Mucosa of rectum (tissue), 2 donors: Measurements from ENCODE around the gene RBM14.
"Not testable (repeated sequence)": the region's sequence is repeated elsewhere in the genome, so short reads cannot be mapped to it uniquely, and the experiment has no call there.

Experiments
- H3K27ac ChIP-seq, 2 donors: one replicate each; pipeline ENCODE4 v1.7.0; 2013; ENCODE audit warnings: inconsistent platforms in 2 of 2, low read depth in 2 of 2, low read length in 2 of 2
- H3K27me3 ChIP-seq, 2 donors: one replicate each; pipeline ENCODE4 v1.7.0; 2013; ENCODE audit warnings: low read length in 2 of 2; ENCODE audit not compliant: control insufficient read depth in 2 of 2, insufficient read depth in 2 of 2
- H3K36me3 ChIP-seq, 2 donors: one replicate each; pipeline ENCODE4 v1.7.0; 2013; ENCODE audit warnings: low read length in 2 of 2; ENCODE audit not compliant: control insufficient read depth in 2 of 2, insufficient read depth in 2 of 2
- H3K4me1 ChIP-seq, 2 donors: one replicate each; pipeline ENCODE4 v1.7.0; 2013; ENCODE audit warnings: low read length in 2 of 2, mild to moderate bottlenecking in 1 of 2; ENCODE audit not compliant: control insufficient read depth in 2 of 2, insufficient read depth in 2 of 2
- H3K4me3 ChIP-seq, 2 donors: one replicate each; pipeline ENCODE4 v1.7.0; 2013; ENCODE audit warnings: low read length in 2 of 2
- H3K9ac ChIP-seq, 2 donors: one replicate each; pipeline ENCODE4 v1.7.0; 2013; ENCODE audit warnings: low read length in 2 of 2, low read depth in 1 of 2, mild to moderate bottlenecking in 1 of 2
- H3K9me3 ChIP-seq, 2 donors: one replicate each; pipeline ENCODE4 v1.7.0; 2013; ENCODE audit warnings: low read length in 2 of 2; ENCODE audit not compliant: control insufficient read depth in 2 of 2
- donor health status: healthy.
- donor health status: Normal muscosa, but diverticular disease.

Gene RBM14

GRCh38 chr11:66595245-66595904, 21.1 kb upstream of the RBM14 start:
- Histone ChIP-seq H3K9ac (no peak overlapping the region), H3K27ac (peak overlapping the region; percentile 40 to 43), H3K4me3 (no peak overlapping the region)

GRCh38 chr11:66598993-66599392, 17.4 kb upstream of the RBM14 start:
- Histone ChIP-seq H3K4me3 (no peak overlapping the region), H3K9me3 (no peaks in the 10 kb centered on the region), H3K27me3 (no peaks in the 10 kb centered on the region), H3K9ac (no peak overlapping the region), H3K27ac (no peak overlapping the region), H3K36me3 (peaks cover 23 to 27% of the 10 kb centered on the region in 2 donors), H3K4me1 (peaks cover 3 to 10% of the 10 kb centered on the region in 2 donors)

More at GRCh38 chr11:66595245-66595904, 21.1 kb upstream of the RBM14 start:
- peaks cover 14 to 16% of the 10 kb centered on the region in 2 donors for H3K36me3 ChIP-seq
- no peaks in the 10 kb centered on the region for H3K9me3 ChIP-seq
- H3K27me3 ChIP-seq = no peaks in the 10 kb centered on the region
- peaks cover 10 to 26% of the 10 kb centered on the region in 2 donors for H3K4me1 ChIP-seq

GRCh38 chr11:66600219-66600618, 16.2 kb upstream of the RBM14 start:
- Histone ChIP-seq H3K4me1 (peaks cover 0 to 6% of the 10 kb centered on the region in 2 donors), H3K36me3 (peaks cover 33 to 38% of the 10 kb centered on the region in 2 donors), H3K9ac (no peak overlapping the region), H3K9me3 (no peaks in the 10 kb centered on the region), H3K27ac (no peak overlapping the region), H3K27me3 (no peaks in the 10 kb centered on the region), H3K4me3 (no peak overlapping the region)

- peaks cover 36 to 44% of the 10 kb centered on the region in 2 donors for H3K36me3 ChIP-seq
- H3K9me3 ChIP-seq = no peaks in the 10 kb centered on the region
- peaks cover 0 to 2% of the 10 kb centered on the region in 2 donors for H3K4me1 ChIP-seq
- no peaks in the 10 kb centered on the region for H3K27me3 ChIP-seq
- no peak overlapping the region for H3K9ac ChIP-seq
- H3K27ac ChIP-seq = no peak overlapping the region
- H3K4me3 ChIP-seq = no peak overlapping the region
These were observed 15.7 kb upstream of the RBM14 start for GRCh38 chr11:66600631-66601233.

GRCh38 chr11:66603072-66603471, 13.4 kb upstream of the RBM14 start:
- Histone ChIP-seq H3K4me1 (peaks cover 10% of the 10 kb centered on the region in 2 donors), H3K4me3 (no peak overlapping the region), H3K9me3 (no peaks in the 10 kb centered on the region), H3K27ac (no peak overlapping the region), H3K27me3 (no peaks in the 10 kb centered on the region), H3K9ac (no peak overlapping the region), H3K36me3 (peaks cover 41 to 48% of the 10 kb centered on the region in 2 donors)

GRCh38 chr11:66604155-66604554, 12.3 kb upstream of the RBM14 start:
- H3K36me3 ChIP-seq = peaks cover 37 to 46% of the 10 kb centered on the region in 2 donors
- H3K27me3 ChIP-seq = no peaks in the 10 kb centered on the region
- peaks cover 10 to 13% of the 10 kb centered on the region in 2 donors for H3K4me1 ChIP-seq
- no peaks in the 10 kb centered on the region for H3K9me3 ChIP-seq
- no peak overlapping the region for H3K4me3 ChIP-seq
- no peak overlapping the region for H3K27ac ChIP-seq
- no peak overlapping the region for H3K9ac ChIP-seq

GRCh38 chr11:66606608-66607007, 9.8 kb upstream of the RBM14 start:
- H3K27me3 ChIP-seq, H3K9me3 ChIP-seq, H3K9ac ChIP-seq, H3K4me3 ChIP-seq: not testable (repeated sequence)
- Histone ChIP-seq H3K27ac (peak overlapping the region; percentile 67 to 75), H3K36me3 (peaks cover 24 to 30% of the 10 kb centered on the region in 2 donors), H3K4me1 (peaks cover 10 to 13% of the 10 kb centered on the region in 2 donors)

- H3K36me3 ChIP-seq = peaks cover 24 to 28% of the 10 kb centered on the region in 2 donors
These were observed 9.2 kb upstream of the RBM14 start for GRCh38 chr11:66607126-66607834.

GRCh38 chr11:66609721-66610617, 6.5 kb upstream of the RBM14 start:
- H3K27ac ChIP-seq = no peak overlapping the region

More at GRCh38 chr11:66607126-66607834, 9.2 kb upstream of the RBM14 start:
- no peaks in the 10 kb centered on the region for H3K9me3 ChIP-seq
- no peak overlapping the region for H3K4me3 ChIP-seq
- H3K27me3 ChIP-seq = no peaks in the 10 kb centered on the region
- peaks cover 10 to 13% of the 10 kb centered on the region in 2 donors for H3K4me1 ChIP-seq
- peak overlapping the region; percentile 67 to 75 for H3K27ac ChIP-seq
- peak overlapping the region; percentile 24 to 37 for H3K9ac ChIP-seq

More at GRCh38 chr11:66609721-66610617, 6.5 kb upstream of the RBM14 start:
- Histone ChIP-seq H3K27me3 (no peaks in the 10 kb centered on the region), H3K9me3 (no peaks in the 10 kb centered on the region), H3K36me3 (peaks cover 11 to 12% of the 10 kb centered on the region in 2 donors), H3K4me1 (peaks cover 10 to 13% of the 10 kb centered on the region in 2 donors), H3K9ac (no peak overlapping the region), H3K4me3 (no peak overlapping the region)
